OCI-LY1 (cell line): ENCODE data around the gene PGF.

Source experiments
- EZH2 ChIP-seq: fragments of 200-600 bp; sonication (generic), shearing (Covaris generic); IDR thresholded peaks from 2 replicates; pipeline ENCODE4 v1.8.0; 2017; ENCODE audit warnings: borderline replicate concordance, mixed run types, mild to moderate bottlenecking, antibody characterized with exemption, low read length, moderate library complexity, mixed read lengths
- TF ChIP-seq, protein P1 (sequence below): fragments of 200-600 bp; sonication (generic), shearing (Covaris generic); IDR thresholded peaks from 2 replicates; pipeline ENCODE4 v1.5.1; 2017; ENCODE audit warnings: mild to moderate bottlenecking, antibody characterized with exemption, low read length, moderate library complexity, mixed read lengths

DNA sequence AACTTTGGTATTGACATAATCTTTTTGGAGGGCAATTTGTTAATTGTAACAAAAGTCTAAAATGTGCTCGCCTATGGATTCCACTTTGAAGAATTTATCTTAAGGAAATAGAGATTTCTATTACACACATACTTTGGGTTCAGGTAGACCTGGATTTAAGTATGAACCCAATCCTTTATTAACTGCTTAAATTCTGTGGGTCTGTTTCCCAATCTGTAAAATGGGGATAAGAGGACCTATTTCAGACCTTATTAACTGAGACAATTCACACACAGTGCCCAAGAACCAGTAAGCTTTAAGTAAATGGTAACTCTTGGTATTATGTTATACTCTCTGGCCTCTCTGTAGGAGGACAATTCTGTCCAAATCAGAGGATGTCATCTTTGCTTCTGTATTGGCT, 46.5 kb upstream of the PGF start:
- TF ChIP-seq, protein P1, sequence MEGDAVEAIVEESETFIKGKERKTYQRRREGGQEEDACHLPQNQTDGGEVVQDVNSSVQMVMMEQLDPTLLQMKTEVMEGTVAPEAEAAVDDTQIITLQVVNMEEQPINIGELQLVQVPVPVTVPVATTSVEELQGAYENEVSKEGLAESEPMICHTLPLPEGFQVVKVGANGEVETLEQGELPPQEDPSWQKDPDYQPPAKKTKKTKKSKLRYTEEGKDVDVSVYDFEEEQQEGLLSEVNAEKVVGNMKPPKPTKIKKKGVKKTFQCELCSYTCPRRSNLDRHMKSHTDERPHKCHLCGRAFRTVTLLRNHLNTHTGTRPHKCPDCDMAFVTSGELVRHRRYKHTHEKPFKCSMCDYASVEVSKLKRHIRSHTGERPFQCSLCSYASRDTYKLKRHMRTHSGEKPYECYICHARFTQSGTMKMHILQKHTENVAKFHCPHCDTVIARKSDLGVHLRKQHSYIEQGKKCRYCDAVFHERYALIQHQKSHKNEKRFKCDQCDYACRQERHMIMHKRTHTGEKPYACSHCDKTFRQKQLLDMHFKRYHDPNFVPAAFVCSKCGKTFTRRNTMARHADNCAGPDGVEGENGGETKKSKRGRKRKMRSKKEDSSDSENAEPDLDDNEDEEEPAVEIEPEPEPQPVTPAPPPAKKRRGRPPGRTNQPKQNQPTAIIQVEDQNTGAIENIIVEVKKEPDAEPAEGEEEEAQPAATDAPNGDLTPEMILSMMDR = no peak
- no peak for TF ChIP-seq EZH2
